Activated CD8-positive, alpha-beta memory T cell treated with anti-CD3 and anti-CD28 coated beads for 36 hours (primary cell): ENCODE results near the gene SFSWAP. TPM values are rescaled to one million over a fixed set of nuclear protein-coding genes. Genes with fewer than 3 reads are reported as not detected.
"Not testable (repeated sequence)": the region's sequence is repeated elsewhere in the genome, so short reads cannot be mapped to it uniquely, and the experiment has no call there.

Experiments used
- CTCF ChIA-PET: fragments of 350-600 bp; sonication (Branson Sonifier 250); formaldehyde crosslinking; loops from one replicate; lab custom pipeline; 2021; ENCODE audit warnings: antibody characterized with exemption; lab: Charles Lee
- POLR2A ChIA-PET: fragments of 350-600 bp; sonication (Branson Sonifier 250); formaldehyde crosslinking; loops from one replicate; lab custom pipeline; 2021; ENCODE audit warnings: antibody characterized with exemption; lab: Charles Lee
- total RNA-seq, 2 experiments: library from RNA; stranded (reverse); gene quantifications; one replicate each; pipeline ENCODE4 v1.2.3, GENCODE V29; 2021

The SFSWAP gene
- total RNA-seq, 2 experiments from 2014 or later: 54.4 to 55.3 TPM

DNA sequence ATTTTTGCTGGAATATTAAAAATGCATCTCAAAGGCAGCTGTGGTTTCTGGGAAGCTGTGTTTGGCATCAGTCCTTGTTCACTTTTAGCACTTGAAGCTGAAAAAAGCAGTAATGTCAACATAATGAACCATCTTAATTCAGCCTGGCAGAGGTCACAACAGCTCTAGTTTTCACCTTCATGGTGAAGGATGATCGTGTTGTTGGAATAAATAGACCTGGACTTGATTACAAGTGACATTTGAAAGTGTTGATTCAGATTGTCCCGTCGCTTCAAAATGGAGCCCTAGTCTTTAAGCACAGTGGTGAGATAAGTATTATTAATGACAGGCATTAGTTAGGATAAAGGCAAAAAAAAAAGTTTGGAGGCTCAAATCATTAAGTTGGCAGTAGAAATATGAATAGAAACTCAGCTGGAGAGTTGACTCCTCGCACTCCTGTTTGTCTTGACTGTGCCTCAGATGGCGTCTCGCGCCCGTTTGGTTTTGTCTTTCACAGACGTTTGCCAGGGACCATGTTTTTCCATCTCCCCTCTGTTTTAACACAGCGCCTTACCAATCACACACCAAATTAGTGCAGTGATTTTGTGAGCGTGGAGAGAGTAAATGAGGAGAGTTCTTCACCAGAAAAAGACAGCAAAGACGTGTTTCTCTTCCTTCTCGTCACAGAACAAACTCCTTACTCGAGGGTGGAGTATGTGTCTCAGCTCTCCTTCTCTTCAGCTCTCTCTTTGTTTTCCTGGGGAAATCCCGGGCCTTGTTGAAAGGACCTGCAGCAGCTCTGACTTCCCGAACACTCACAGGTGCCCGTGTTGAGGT is 63.9 kb downstream of the SFSWAP start:
- ChIA-PET CTCF (interaction anchor here (2.2 kb wide), 1 partner anchor 31 kb away, joined by 6 read pairs; no protein-coding TSS in a partner anchor), POLR2A (no interaction called here)

DNA sequence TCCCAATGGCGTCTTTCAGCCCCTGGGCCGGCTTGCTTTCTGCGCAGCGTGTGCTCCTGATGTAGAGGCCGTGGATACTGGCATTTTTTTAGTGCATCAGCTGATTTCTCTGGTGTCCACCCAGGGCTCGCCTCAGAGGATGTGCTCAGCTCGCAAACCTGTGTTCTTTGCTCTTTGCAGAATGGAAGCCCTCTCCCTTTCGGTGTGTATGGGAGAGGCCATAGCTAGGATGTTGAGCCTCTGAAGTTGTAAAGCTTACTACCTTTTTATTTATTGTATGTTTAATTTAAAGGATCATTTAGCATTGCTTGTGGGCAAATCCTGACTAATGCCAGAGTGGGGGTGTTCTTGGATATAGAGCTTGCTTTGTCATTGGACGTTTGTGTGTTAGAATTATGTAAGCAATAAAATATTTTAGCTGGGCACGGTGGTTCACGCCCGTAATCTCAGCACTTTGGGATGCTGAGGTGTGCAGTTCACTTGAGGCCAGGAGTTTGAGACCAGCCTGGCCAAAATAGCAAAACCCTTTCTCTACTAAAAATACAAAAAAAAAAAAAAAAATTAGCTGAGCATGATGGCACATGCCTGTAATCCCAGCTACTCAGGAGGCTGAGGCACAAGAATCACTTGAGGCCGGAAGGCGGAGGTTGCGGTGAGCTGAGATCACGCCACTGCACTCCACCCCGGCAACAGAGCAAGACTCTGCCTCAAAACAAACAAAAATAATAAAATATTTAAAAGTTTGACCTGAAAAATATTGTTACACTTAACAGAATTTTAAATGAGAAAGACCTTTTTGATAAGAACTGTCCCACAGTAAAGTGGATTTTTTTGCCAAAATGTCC is 64.7 kb downstream of the SFSWAP start:
- ChIA-PET POLR2A (no interaction called here), CTCF (no interaction called here)

DNA sequence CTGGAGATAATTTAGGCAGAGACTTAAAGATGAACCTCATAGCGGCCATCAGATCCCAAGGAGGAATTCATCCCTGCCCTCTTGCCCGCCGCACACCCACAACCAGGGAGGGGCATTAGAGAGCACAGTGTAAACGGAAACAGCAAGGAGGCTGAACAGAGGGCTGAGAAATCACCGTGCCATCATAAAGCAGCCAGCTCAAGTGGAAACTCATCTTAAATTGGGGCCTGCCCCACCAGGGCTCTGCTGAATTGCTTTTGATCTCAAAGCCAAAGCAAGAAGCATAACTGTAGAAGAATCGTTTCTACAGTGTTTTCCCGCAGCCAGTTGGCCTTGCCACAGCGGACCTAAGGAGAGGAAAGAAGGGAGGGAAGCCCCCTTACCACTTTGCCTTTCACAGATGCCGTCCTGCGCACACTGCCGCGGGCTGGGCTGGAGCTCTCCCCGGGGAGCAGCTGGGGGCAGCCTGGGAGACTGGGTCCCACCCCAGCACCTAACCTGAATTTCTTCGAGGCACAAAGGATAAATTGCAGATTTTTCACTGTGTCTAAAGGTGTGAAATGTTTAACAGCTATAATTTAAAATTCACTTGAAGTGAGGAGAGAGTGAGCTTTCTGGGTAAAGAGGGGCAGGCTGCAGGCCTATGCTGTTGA is 65.5 kb downstream of the SFSWAP start:
- ChIA-PET CTCF (no interaction called here), POLR2A (no interaction called here)

DNA sequence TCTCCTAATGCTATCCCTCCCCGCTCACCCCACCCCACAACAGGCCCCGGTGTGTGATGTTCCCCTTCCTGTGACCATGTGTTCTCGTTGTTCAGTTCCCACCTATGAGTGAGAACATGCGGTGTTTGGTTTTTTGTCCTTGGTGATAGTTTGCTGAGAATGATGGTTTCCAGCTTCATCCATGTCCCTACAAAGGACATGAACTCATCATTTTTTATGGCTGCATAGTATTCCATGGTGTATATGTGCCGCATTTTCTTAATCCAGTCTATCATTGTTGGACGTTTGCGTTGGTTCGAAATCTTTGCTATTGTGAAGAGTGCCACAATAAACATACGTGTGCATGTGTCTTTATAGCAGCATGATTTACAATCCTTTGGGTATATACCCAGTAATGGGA is 66.4 kb downstream of the SFSWAP start:
- POLR2A ChIA-PET, CTCF ChIA-PET: not testable (repeated sequence)

DNA sequence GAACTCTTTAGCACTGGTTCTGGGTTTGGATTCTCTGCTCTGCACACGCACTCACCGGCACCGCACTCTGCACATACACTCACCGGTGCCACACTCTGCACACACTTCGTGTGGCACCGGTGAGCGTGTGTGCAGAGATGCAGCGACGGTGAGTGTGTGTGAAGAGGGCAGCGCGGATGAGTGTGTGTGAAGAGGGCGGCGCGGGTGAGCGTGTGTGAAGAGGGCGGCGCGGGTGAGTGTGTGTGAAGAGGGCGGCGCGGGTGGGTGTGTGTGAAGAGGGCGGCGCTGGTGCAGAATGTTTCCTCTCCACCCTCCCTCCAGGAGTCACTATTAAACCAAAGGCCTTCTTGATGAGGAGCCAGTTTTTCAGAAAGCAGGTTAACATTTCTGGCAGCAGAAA is 68.1 kb downstream of the SFSWAP start:
- POLR2A ChIA-PET: no interaction called here
- CTCF ChIA-PET: no interaction called here

DNA sequence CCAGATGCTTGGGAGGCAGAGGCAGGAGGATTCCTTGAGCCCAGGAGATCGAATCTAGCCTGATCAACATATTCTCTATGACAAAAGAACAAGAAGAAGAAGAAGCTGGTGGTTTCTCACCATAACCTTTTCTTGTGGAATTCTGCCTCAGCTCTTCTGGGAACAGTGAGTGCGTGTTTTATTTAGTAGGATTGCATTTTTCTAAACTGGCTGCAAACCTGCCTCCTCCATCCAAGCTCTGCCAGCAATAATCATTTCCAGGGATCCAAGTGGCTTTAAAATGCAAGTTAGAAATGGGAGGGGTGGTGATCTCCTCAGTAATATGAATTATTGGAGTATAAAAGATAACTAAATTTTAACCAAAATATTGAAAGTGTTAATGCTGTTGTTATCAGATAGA is 71.2 kb downstream of the SFSWAP start:
- CTCF ChIA-PET: no interaction called here
- POLR2A ChIA-PET: no interaction called here

DNA sequence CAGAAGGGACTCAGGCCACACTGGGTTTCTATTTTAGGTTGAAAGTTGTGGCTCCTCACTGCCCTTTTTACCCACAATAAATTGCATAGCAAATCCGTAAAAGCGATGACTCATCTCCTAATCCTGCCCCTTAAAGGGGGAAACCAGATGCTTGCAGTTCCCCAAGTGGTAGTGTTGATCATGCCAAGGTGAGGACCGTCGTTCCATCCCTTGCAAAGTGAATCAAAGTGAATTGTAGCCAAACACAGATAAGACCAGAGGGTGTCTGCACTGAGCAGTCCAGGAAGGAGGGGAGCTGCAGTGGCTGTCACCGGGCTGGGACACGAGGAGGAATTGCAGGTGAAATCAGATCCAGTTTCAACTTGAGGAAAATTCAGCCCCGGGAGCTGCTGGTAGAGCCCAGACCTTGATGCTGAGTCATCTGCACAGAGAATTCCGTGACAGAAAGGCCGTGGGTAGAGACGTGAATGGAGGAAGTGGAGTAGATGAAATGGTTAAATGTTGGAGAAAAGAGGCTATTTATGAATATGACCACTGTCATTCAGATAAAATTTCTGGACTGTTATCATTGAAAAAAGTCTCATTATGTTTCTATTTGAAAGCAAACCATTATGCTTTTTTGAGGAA is 73.1 kb downstream of the SFSWAP start:
- POLR2A ChIA-PET: no interaction called here
- CTCF ChIA-PET: interaction anchor here (0.5 kb wide), 2 partner anchors 19 to 36 kb away, joined by 3 to 5 read pairs; no protein-coding TSS in a partner anchor

DNA sequence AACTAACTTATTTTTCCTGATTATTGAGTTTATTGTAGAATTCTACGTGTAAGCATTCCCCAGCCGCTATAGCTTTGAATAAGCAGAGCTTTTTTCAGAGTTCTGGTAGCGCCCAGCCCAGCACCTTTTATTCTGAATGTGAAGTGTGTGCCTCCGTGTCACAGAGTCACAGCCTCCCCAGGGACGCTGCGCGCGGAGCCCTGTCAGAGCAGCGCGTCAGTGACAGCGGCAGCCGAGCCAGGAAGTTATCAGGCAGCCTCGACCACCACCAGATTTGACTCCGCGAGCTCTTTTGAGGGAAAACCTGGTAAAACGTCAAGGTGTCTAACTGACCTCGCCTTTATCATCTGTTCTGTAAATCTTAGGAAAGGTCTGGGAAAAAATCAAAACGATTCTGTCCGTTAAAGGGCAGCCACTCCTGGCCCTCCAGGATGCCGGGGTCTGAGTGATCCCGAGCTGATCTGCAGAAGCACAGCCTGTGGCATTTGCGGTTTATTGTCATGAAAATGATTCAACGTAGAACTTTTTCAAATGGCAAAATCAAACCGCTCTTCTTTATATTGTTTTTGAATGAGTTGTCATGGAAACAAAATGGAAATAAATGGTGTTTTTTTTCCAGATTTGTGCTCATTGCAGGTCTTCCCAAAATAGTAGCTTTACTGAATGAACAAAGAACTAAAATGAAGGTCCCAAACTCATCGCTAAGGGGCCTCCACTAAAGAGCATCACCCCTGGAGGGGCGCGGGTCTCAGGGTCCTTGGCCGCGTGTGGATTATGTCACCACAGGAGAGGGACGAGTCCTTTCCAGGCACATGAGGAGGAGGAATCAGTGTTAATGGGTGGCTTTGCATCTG is 74.2 kb downstream of the SFSWAP start:
- CTCF ChIA-PET: interaction anchor here (0.5 kb wide), 1 partner anchor 18 kb away, joined by 3 read pairs; no protein-coding TSS in a partner anchor
- POLR2A ChIA-PET: no interaction called here

DNA sequence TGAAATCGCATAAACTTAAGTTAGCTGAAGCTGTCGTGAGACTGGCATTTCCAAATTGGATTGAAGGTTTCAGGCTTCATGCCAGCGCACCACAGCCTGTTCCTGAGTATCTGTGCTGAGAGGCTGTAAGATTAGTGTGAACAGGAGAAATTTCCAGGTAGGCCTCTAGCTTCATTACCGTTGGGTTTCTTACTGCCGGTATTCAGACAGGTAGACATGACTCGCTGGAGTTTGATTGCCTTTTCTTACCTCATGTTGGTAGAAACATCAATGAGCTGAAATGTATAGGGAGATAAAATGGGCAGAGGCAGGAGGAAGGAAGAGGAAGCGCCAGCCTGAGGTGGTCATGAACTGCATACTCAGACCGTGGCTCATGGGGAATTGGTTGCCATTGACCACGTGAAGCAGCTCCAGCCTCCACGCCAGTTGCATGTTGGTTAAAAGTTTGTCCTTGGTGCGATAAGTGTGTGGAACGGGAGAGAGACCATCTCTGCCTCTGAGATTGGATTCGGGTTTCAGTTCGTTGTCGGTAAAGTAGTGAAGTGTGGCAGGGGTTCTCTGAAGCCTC is 75.0 kb downstream of the SFSWAP start:
- POLR2A ChIA-PET: no interaction called here
- CTCF ChIA-PET: no interaction called here

DNA sequence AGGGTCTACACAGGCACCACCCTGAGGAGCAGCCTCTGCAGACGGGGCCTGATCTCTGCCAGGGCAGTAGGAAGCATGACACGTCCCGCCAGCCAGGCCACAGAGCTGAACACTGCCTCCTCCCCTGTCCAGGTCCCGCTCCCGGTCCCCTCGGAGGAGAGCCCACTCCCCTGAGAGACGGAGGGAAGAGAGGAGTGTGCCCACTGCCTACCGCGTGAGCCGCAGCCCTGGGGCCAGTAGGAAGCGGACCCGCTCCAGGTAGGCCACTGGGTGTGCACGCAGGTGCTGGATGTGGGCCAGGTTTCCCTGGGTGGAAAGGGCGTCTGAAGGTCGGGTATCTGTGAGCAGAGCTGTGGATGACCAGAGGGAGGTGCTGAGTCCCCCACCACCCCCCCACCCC is 75.4 kb downstream of the SFSWAP start:
- ChIA-PET CTCF (no interaction called here), POLR2A (no interaction called here)

DNA sequence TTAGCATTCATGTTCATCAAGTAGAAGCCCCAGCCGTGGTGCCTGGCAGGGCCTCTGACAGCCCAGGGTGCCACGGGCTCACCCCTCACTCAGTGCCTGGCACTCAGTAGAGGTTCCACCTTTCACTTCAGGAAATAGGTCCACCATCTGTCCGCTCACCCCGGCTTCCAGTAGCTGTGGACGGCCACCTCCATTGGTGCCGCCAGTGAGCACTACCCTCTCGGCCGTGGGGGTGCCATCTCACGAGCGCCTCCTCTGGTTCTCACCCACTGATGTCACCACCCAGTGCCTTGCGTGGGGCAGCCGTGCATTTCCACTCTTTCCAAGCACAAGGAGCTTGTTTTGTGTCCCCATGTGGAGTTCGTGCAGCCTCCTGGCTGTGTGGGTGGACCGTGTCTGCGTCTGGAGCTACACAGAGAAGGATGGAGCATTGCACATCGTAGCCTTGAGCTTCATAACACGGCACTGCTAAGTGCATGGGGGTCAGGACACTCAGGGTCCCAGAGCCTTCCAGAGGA is 76.3 kb downstream of the SFSWAP start:
- POLR2A ChIA-PET: no interaction called here
- CTCF ChIA-PET: interaction anchor here (0.6 kb wide), 1 partner anchor 192 kb away, joined by 5 read pairs; no protein-coding TSS in a partner anchor

DNA sequence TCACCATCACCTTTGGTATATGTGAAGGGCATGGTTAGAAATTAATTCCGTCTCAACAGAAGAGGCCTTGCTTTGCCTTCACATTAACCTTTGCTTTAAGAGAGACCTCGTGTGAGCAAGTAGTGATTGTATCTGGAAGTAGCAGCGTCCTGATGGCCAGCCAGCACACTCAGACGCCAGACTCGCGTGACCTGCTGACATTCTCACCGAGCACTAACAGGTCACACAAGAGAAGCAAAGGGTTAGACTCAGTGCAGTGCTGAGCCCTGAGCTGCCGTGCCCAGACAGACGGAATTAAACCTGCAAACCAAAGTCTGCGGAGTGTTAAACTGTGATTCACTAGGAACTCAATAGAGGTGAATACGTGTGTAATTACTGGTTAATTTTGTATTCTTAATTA is 77.2 kb downstream of the SFSWAP start:
- CTCF ChIA-PET: no interaction called here

DNA sequence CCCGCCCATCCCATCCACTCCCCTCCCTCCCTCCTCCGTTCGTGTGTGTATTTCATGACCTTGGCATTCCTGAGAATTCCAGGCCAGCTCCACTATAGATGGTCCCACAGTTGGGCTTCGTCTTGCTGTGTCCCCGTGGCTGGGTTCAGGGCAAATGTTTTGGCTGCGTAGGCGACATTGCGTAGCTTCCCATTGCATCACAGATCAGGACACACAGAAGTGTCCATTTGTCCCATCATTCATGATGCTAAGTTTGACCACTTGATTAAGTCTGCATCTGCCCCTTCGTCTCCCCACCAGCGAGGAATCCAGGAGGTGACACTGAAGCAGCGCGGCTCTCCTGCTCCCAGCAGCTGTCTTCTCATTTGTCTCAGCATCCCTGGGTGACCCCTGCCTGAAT is 78.7 kb downstream of the SFSWAP start:
- CTCF ChIA-PET: no interaction called here
- POLR2A ChIA-PET: no interaction called here

More for the DNA sequence above, 77.2 kb downstream of the SFSWAP start:
- POLR2A ChIA-PET: no interaction called here

DNA sequence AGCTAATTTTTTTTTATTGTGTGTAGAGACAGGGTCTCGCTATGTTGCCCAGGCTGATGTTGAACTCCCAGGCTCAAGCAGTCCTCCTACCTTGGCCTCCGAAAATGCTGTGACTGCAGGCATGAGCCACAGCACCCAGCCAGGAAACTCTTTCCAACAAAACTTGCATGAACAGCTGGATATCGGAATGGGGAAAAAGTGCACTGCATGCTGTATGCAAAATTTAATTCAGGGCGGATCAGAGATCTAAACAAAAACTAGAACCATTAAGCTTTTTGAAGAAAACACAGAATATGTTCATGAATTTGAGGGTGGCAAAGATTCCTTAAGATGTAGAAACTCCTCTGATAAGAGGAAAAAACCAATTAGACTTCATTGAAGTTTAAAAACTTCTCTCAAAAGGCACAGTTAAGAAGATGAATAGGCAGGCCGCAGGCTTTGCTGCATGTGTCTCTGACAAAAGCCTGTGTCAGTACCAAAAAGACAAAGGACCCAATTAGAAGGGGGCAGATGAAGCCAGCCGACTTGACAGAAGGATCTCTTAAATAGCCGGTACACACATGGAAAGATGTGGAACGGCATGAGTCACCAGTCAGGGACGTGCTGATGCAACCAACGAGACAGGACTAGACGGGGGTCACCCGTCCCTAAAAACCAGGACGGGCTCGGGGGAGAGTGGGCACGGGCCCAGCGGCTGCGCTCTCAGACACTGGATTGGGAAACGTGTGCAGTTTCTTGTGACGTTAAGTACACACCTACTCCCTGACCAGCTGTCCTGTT is 82.5 kb downstream of the SFSWAP start:
- POLR2A ChIA-PET: no interaction called here
- CTCF ChIA-PET: no interaction called here

DNA sequence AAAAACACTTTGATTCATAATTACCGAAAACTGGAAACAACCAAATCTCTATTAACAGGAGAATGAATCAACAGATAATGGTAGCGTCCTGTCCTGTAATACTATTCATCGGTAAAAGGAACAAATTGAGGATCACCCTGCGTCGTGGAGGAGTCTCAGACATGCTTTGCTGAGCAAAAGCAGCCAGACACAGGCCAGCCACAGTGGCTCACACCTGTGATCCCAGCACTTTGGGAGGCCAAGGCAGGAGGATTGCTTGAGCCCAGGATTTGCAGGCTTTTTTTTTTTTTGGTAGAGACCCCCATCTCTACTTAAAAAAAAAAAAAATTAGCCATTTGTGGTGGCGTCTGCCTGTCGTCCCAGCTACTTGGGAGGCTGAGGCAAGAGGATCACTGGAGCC is 83.2 kb downstream of the SFSWAP start:
- ChIA-PET POLR2A (no interaction called here), CTCF (no interaction called here)

DNA sequence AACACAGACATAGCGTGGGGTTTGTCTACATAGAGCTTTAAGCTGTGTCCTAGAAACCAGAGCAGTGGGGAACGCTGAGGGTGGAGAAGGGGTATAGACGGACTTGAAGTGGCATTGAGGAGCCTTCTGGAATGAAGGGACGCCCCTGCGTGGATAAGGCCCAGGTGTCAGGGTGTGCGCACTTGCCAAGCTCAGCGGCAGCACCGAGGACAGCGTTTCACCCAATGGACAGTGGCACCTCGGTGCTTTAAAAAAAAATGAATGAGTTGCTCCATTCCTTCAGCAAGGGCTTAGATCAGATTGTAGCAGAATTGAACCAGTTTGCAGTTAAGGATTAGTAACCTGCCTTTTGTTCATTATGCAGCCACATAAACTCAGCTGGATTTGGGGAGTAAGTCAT is 83.7 kb downstream of the SFSWAP start:
- CTCF ChIA-PET: no interaction called here
- POLR2A ChIA-PET: no interaction called here

DNA sequence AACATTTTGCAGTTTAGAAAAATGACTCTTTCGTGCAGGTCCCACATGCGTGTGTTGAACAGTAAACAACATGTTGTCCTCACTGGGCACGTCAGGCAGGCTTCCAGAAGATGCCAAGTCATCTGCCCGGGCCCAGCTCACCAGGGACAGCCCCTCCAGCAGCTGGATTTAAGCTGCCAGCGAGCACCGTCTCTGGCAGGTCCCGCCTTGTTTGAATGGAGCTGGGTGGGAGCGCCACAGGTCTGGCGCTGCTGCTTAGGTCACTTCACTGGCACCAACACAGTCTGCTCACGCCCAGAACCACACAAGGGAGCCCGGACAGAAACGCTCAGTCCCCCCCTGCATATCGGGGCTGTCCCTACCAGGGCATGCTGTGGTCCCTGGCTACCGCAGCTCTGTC is 84.2 kb downstream of the SFSWAP start:
- ChIA-PET CTCF (no interaction called here), POLR2A (no interaction called here)
